Astrocyte (in vitro differentiated cells and primary cell): ENCODE data around the gene IGFALS.

ENCODE experiments used
- EZH2 ChIP-seq: IDR thresholded peaks from 2 replicates; pipeline ENCODE4 v1.6.1; 2012; ENCODE audit warnings: mild to moderate bottlenecking, low read length, inconsistent platforms; ENCODE audit not compliant: insufficient read depth
- TF ChIP-seq, protein P1 (sequence below): IDR thresholded peaks from 2 replicates; pipeline ENCODE4 v1.5.1; 2011; ENCODE audit warnings: low read depth, mild to moderate bottlenecking, inconsistent platforms, low read length, moderate library complexity; ENCODE audit not compliant: insufficient read depth

DNA sequence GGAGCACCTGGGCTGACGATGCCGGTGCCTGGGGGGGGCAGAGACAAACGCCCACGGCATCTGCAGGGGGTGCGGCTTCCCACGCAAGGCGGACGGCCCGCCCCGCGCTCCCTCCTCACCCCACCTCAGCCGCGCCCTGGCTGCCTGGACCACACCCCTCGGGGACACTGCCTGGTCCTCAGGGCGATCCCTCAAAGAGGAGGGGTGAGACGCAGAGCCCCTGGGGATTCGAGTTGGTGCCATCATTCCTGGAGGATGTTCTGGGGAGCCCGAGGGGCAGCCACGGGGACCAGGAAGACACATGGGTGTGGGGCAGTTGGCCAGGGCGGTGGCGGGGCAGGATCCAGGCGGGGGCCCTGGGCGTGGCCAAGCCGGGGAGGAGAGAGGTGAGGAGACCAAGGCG, 3.9 kb downstream of the IGFALS start:
- TF ChIP-seq, protein P1, sequence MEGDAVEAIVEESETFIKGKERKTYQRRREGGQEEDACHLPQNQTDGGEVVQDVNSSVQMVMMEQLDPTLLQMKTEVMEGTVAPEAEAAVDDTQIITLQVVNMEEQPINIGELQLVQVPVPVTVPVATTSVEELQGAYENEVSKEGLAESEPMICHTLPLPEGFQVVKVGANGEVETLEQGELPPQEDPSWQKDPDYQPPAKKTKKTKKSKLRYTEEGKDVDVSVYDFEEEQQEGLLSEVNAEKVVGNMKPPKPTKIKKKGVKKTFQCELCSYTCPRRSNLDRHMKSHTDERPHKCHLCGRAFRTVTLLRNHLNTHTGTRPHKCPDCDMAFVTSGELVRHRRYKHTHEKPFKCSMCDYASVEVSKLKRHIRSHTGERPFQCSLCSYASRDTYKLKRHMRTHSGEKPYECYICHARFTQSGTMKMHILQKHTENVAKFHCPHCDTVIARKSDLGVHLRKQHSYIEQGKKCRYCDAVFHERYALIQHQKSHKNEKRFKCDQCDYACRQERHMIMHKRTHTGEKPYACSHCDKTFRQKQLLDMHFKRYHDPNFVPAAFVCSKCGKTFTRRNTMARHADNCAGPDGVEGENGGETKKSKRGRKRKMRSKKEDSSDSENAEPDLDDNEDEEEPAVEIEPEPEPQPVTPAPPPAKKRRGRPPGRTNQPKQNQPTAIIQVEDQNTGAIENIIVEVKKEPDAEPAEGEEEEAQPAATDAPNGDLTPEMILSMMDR: no peak
- no peak for TF ChIP-seq EZH2
